NOMO-1 treated with DMSO at 0.1 percent for 48 hours (cell line): ENCODE results near the gene KCTD15.

Experiments
- DNase-seq: peaks from one replicate; lab custom pipeline; 2025; ENCODE audit not compliant: unreplicated experiment; lab: John Stamatoyannopoulos, UW

KCTD15 gene

GRCh38 chr19:33771384-33772101 lies 25.1 kb upstream of the KCTD15 start:
- peak; percentile 58 for DNase-seq

- no peak for DNase-seq
These were observed 24.4 kb upstream of the KCTD15 start for GRCh38 chr19:33772102-33772857.

- no peak for DNase-seq
These were observed 23.9 kb upstream of the KCTD15 start for GRCh38 chr19:33772858-33773180.

GRCh38 chr19:33773704-33774624 lies 22.7 kb upstream of the KCTD15 start:
- no peak for DNase-seq

GRCh38 chr19:33774751-33775150 lies 21.9 kb upstream of the KCTD15 start:
- DNase-seq, result no peak

GRCh38 chr19:33775731-33776487 lies 20.8 kb upstream of the KCTD15 start:
- DNase-seq, result no peak

- no peak for DNase-seq
These were observed 19.3 kb upstream of the KCTD15 start for GRCh38 chr19:33777351-33777750.

GRCh38 chr19:33777753-33778088 lies 18.9 kb upstream of the KCTD15 start:
- no peak for DNase-seq

- peak; percentile 76 for DNase-seq
These were observed 18.4 kb upstream of the KCTD15 start for GRCh38 chr19:33778089-33778791.

- DNase-seq, result no peak
These were observed 16.8 kb upstream of the KCTD15 start for GRCh38 chr19:33779849-33780248.

DNA sequence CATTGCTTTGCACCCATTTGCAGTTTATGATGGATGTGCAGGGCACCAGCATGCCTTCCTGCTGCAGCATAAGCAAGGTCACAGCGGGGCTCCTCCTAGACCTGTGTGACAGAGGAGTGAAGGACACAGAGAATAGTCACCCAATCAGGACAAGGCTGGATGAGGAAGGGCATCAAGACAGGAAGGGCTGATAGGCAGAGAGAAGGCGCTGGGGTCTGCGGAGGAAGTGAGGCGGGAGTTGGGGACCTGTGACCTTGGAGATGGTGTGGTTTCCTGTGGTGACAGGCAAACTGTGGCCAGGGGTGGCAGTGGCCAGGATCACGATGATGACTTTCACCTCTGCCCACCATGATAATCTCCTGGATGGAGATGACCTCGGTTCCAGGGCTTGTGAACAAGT lies 16.4 kb upstream of the KCTD15 start:
- no peak for DNase-seq

- DNase-seq, result no peak
These were observed 15.9 kb upstream of the KCTD15 start for GRCh38 chr19:33780746-33781145.

DNA sequence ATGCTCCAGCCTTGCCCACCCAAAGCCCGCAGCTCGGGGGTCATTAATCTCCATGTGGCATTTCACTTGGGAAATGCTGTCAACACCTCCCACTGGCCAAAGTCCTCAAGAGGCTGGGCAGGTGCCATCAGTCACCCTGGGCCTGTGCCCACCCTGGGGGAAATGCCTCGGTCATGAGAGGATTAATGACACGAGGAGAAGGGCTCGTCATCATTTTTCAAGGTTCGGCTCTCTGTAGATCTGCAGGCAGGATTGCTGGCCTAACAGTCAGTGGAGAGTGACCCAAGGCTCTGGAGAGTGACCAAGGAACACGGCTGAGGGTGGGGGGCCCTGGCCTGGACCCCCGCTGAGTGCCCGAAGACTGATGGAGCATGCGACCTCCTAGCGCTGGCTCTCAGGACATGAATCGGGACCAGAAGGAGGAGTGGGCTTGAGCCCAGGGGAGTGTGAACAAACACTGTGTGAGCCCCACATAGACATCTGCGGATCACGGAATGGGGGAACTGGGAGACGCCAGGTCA lies 15.2 kb upstream of the KCTD15 start:
- no peak for DNase-seq

GRCh38 chr19:33781996-33782395 lies 14.7 kb upstream of the KCTD15 start:
- DNase-seq, result no peak

- no peak for DNase-seq
These were observed 12.2 kb upstream of the KCTD15 start for GRCh38 chr19:33784432-33784831.

DNA sequence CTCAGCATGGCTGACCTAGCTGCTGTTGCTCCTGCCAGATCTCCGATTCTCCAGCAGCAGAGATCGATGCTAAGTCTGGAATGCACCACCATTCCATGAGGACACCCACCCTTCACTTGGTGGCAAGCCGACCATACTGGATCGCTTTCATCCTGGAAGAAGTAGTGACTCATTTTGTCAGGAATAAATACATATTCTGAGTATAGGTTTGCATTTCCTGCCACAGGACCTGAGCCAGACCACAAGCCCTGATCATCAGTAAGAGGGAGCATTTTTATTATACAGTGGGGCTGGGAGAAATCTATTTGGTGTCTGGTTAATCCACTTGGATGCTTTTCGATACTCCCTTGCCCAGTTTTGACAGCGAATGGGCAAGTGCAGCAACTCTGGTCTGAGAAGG lies 10.9 kb upstream of the KCTD15 start:
- DNase-seq, result no peak

DNA sequence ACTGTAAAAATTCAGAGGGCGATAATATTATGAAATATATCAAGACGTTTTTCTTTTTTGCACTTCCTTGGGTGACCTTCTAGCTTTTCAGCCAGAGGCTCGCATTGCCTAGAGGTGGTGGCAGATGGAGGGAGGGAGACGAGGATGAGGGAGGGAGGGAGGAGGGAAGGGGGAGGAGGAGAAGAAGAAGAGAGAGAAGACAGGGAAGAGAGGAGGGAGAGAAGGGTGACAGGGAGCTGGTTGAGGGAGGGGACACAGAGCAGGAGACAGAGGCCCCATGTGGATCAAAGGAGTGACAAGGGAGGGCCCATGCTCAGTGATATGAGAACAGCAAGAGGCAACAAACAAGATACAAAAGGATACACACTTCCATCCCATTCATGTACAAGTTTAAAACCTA lies 8.0 kb upstream of the KCTD15 start:
- no peak for DNase-seq

GRCh38 chr19:33789344-33789743 lies 7.3 kb upstream of the KCTD15 start:
- no peak for DNase-seq

- DNase-seq, result no peak
These were observed 1.8 kb upstream of the KCTD15 start for GRCh38 chr19:33794683-33795369.
